KMS-11 (cell line): ENCODE measurements around the gene ZNF592.

Experiments used
- H2AFZ ChIP-seq: fragments of 200-600 bp; sonication (generic); 2 replicates; pipeline ENCODE4 v1.6.1; 2016; ENCODE audit warnings: antibody characterized with exemption, mixed run types, low read depth
- H3K27ac ChIP-seq: fragments of 200-600 bp; sonication (generic); 2 replicates; pipeline ENCODE4 v1.6.1; 2016; ENCODE audit warnings: mild to moderate bottlenecking, mixed run types
- H3K27me3 ChIP-seq: fragments of 200-600 bp; sonication (generic); 2 replicates; pipeline ENCODE4 v1.6.1; 2017; ENCODE audit warnings: mild to moderate bottlenecking, low read depth, mixed run types, moderate library complexity; ENCODE audit not compliant: insufficient read depth
- H3K36me3 ChIP-seq: fragments of 200-600 bp; sonication (generic); 2 replicates; pipeline ENCODE4 v1.6.1; 2017; ENCODE audit warnings: mild to moderate bottlenecking, mixed run types; ENCODE audit not compliant: insufficient read depth
- H3K4me1 ChIP-seq: fragments of 200-600 bp; sonication (generic); 2 replicates; pipeline ENCODE4 v1.6.1; 2016; ENCODE audit warnings: mild to moderate bottlenecking, low read depth, mixed run types; ENCODE audit not compliant: poor library complexity, severe bottlenecking
- H3K4me2 ChIP-seq: fragments of 200-600 bp; sonication (generic); 2 replicates; pipeline ENCODE4 v1.7.0; 2016; ENCODE audit warnings: mild to moderate bottlenecking, mixed run types
- H3K4me3 ChIP-seq: fragments of 200-600 bp; sonication (generic); IDR thresholded peaks from 2 replicates; pipeline ENCODE4 v1.6.1; 2017; ENCODE audit warnings: low read depth, low read length, mixed read lengths; ENCODE audit not compliant: insufficient read depth
- H3K79me2 ChIP-seq: fragments of 200-600 bp; sonication (generic); 2 replicates; pipeline ENCODE4 v1.6.1; 2016; ENCODE audit warnings: low read depth, mixed run types; ENCODE audit not compliant: insufficient read depth
- H3K9ac ChIP-seq: fragments of 200-600 bp; sonication (generic); 2 replicates; pipeline ENCODE4 v1.6.1; 2016; ENCODE audit warnings: mild to moderate bottlenecking, mixed run types
- H4K20me1 ChIP-seq: fragments of 200-600 bp; sonication (generic); 2 replicates; pipeline ENCODE4 v1.6.1; 2016; ENCODE audit warnings: mild to moderate bottlenecking, mixed run types; ENCODE audit not compliant: insufficient read depth
- CTCF ChIP-seq: fragments of 200-600 bp; sonication (generic); conservative IDR thresholded peaks from 2 replicates; pipeline ENCODE4 v1.6.1; 2017; ENCODE audit warnings: low read depth, mild to moderate bottlenecking, antibody characterized with exemption, low read length, moderate library complexity, mixed read lengths

ZNF592 gene

GRCh38 chr15:84826369-84826823 lies 78.0 kb downstream of the ZNF592 start:
- Histone ChIP-seq H4K20me1 (no peaks in the 10 kb centered on the region), H3K9ac (no peak overlapping the region), H3K27ac (no peak overlapping the region), H3K4me2 (no peak overlapping the region), H2AFZ (no peak overlapping the region), H3K79me2 (no peaks in the 10 kb centered on the region), H3K4me1 (peaks cover 12% of the 10 kb centered on the region), H3K27me3 (no peaks in the 10 kb centered on the region), H3K4me3 (no peak overlapping the region), H3K36me3 (no peaks in the 10 kb centered on the region)
- no peak for TF ChIP-seq CTCF

GRCh38 chr15:84827246-84827645 lies 78.9 kb downstream of the ZNF592 start:
- TF ChIP-seq CTCF: no peak
- Histone ChIP-seq H3K27ac (no peak overlapping the region), H3K27me3 (no peaks in the 10 kb centered on the region), H3K4me3 (no peak overlapping the region), H2AFZ (no peak overlapping the region), H3K4me2 (no peak overlapping the region), H3K4me1 (peaks cover 10% of the 10 kb centered on the region), H3K79me2 (no peaks in the 10 kb centered on the region), H4K20me1 (no peaks in the 10 kb centered on the region), H3K9ac (no peak overlapping the region), H3K36me3 (no peaks in the 10 kb centered on the region)

- no peaks in the 10 kb centered on the region for H3K27me3 ChIP-seq
- no peaks in the 10 kb centered on the region for H3K36me3 ChIP-seq
Measured at GRCh38 chr15:84828086-84828908, 79.9 kb downstream of the ZNF592 start.

GRCh38 chr15:84829428-84829827 lies 81.0 kb downstream of the ZNF592 start:
- Histone ChIP-seq H3K4me2 (no peak overlapping the region), H3K27ac (no peak overlapping the region), H3K4me1 (no peaks in the 10 kb centered on the region), H4K20me1 (no peaks in the 10 kb centered on the region), H3K36me3 (no peaks in the 10 kb centered on the region), H2AFZ (no peak overlapping the region), H3K27me3 (no peaks in the 10 kb centered on the region), H3K79me2 (no peaks in the 10 kb centered on the region), H3K9ac (no peak overlapping the region), H3K4me3 (no peak overlapping the region)
- no peak for TF ChIP-seq CTCF

More at GRCh38 chr15:84828086-84828908, 79.9 kb downstream of the ZNF592 start:
- Histone ChIP-seq H3K4me2 (no peak overlapping the region), H3K4me3 (no peak overlapping the region), H2AFZ (no peak overlapping the region), H3K4me1 (no peaks in the 10 kb centered on the region), H3K79me2 (no peaks in the 10 kb centered on the region), H4K20me1 (no peaks in the 10 kb centered on the region), H3K27ac (no peak overlapping the region), H3K9ac (no peak overlapping the region)
- TF ChIP-seq CTCF: no peak
